GM10248 (cell line): ENCODE results near the gene PPM1F.
"Not testable (repeated sequence)": the region's sequence is repeated elsewhere in the genome, so short reads cannot be mapped to it uniquely, and the experiment has no call there.

Experiments
- CTCF ChIA-PET: fragments of 300-600 bp; sonication (Branson Sonifier 250); formaldehyde crosslinking; extraction: SDS; loops from one replicate; lab custom pipeline; 2021; ENCODE audit warnings: antibody characterized with exemption; lab: Yijun Ruan, JAX
- POLR2A ChIA-PET: fragments of 350-650 bp; sonication (Branson Sonifier 250); formaldehyde crosslinking; extraction: SDS; loops from one replicate; lab custom pipeline; 2020; ENCODE audit warnings: antibody characterized with exemption; lab: Yijun Ruan, JAX
- DNase-seq: peaks from one replicate; pipeline ENCODE4 v3.0.0; 2012; ENCODE audit errors: extremely low spot score
- TF ChIP-seq, protein P1 (sequence below): IDR thresholded peaks from 2 replicates; pipeline ENCODE4 v1.5.1; 2012; ENCODE audit warnings: mild to moderate bottlenecking, low read depth; ENCODE audit errors: extremely low read depth, missing control alignments, control extremely low read depth

PPM1F gene

DNA sequence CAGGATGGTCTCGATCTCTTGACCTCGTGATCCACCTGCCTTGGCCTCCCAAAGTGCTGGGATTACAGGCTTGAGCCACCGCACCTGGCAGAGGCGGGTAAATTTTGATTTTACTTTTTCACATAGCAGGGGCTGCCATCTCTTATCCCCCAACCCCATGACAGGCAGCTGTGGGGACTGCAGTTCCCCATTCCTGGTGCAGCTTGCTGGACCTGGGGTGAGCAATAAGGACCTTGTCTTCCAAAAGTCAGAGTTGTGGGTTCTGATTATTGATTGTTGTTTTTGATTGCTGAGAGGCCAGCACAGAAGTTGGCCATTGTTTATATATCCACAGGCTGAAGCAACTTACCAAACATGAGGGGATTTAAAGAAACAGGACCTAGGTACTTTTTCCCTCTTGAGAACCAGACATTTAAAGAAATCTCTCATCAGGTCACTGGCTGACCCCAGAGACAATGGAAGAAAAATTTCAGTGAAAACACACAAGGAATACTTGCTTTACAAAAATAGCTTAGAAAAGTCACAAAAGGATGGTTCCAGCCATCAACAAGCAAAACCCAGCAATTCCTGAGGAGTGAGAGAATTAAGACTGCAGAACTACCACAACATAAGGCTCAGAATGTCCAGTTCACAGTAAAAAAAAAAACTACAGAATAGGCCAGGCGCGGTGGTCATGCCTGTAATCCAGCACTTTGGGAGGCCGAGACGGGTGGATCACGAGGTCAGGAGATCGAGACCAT, 63.2 kb downstream of the PPM1F start:
- TF ChIP-seq, protein P1, sequence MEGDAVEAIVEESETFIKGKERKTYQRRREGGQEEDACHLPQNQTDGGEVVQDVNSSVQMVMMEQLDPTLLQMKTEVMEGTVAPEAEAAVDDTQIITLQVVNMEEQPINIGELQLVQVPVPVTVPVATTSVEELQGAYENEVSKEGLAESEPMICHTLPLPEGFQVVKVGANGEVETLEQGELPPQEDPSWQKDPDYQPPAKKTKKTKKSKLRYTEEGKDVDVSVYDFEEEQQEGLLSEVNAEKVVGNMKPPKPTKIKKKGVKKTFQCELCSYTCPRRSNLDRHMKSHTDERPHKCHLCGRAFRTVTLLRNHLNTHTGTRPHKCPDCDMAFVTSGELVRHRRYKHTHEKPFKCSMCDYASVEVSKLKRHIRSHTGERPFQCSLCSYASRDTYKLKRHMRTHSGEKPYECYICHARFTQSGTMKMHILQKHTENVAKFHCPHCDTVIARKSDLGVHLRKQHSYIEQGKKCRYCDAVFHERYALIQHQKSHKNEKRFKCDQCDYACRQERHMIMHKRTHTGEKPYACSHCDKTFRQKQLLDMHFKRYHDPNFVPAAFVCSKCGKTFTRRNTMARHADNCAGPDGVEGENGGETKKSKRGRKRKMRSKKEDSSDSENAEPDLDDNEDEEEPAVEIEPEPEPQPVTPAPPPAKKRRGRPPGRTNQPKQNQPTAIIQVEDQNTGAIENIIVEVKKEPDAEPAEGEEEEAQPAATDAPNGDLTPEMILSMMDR = no peak
- POLR2A ChIA-PET = no interaction called here
- CTCF ChIA-PET = no interaction called here
- DNase-seq = no peak

DNA sequence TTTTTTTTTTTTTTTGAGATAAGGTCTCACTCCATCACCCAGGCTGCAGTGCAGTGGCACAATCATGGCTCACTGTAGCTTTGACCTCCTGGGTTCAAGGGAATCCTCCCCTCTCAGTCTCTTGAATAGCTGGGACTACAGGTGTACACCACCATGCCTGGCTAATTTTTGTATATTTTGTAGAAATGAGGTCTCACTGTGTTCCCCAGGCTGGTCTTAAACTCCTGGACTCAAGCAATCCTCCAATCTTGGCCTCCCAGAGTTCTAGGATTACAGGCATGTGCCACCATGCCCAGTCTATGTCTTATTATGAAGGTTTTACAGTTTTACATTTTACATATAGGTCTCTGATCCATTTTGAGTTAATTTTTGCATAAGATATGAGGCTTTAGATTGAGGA, 64.8 kb downstream of the PPM1F start:
- ChIA-PET POLR2A (no interaction called here), CTCF (interaction anchor here (0.6 kb wide), 1 partner anchor 84 kb away, joined by 3 read pairs; no protein-coding TSS in a partner anchor)
- DNase-seq = no peak
- TF ChIP-seq, protein P1 = no peak

DNA sequence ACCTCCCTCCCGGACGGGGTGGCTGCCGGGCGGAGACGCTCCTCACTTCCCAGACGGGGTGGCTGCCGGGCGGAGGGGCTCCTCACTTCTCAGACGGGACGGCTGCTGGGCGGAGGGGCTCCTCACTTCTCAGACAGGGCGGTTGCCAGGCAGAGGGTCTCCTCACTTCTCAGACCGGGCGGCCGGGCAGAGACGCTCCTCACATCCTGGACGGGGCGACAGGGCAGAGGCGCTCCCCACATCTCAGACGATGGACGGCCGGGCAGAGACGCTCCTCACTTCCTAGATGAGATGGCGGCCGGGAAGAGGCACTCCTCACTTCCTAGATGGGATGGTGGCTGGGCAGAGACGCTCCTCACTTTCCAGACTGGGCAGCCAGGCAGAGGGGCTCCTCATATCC, 68.7 kb downstream of the PPM1F start:
- DNase-seq, POLR2A ChIA-PET, CTCF ChIA-PET: not testable (repeated sequence)

DNA sequence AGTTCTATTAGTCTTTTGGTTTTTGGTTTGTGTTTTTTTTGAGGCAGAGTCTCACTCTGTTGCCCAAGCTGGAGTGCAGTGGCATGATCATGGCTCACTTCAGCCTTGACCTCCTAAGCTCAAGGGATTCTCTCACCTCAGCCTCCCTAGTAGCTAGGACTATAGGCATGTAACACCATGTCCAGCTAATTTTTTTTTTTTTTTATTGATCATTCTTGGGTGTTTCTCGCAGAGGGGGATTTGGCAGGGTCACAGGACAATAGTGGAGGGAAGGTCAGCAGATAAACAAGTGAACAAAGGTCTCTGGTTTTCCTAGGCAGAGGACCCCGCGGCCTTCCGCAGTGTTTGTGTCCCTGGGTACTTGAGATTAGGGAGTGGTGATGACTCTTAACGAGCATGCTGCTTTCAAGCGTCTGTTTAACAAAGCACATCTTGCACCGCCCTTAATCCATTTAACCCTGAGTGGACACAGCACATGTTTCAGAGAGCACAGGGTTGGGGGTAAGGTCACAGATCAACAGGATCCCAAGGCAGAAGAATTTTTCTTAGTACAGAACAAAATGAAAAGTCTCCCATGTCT, 69.8 kb downstream of the PPM1F start:
- CTCF ChIA-PET = interaction anchor here (1.0 kb wide), 1 partner anchor 70 kb away, joined by 3 read pairs; the partner anchor contains the start of gene PPM1F
- POLR2A ChIA-PET, DNase-seq: not testable (repeated sequence)

DNA sequence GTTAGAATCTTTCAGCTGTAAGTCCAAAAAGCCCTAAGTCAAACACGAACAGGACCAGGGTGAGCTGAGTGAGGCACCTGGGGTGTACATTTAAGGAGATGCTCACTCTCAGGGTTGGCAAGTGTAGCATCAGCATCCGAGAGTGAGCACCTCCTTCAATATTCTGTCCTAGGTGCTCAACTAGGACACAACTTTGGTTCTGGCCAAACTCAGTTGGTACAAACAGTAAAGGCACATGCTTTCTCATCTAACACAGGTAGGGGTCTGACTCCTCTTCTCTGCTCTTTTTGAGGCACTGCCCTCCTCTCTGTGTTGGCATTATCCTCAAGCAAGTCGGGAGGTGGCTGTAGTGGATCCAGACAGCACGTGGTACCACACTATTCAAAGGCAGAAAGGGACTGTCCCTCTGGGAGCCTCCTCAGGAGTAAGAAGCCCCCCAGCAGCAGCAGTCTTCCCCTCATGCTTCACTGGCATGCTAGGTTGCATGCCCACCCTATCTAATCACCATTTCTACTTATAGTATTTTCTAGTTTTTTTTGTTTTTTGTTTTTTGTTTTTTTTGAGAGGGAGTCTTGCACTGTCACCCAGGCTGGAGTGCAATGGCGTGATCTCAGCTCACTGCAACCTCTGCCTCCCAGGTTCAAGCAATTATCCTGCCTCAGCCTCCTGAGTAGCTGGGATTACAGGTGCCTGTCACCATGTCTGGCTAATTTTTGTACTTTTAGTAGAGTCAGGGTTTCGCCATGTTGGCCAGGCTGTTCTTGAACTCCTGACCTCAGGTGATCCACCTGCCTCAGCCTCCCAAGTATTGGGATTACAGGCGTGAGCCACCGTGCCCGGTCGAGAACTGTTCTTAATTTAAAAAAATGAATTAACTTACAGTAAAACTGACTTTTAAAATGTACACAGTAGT, 70.6 kb downstream of the PPM1F start:
- no peak for DNase-seq
- CTCF ChIA-PET = interaction anchor here (1.0 kb wide), 1 partner anchor 70 kb away, joined by 3 read pairs; the partner anchor contains the start of gene PPM1F
- POLR2A ChIA-PET = no interaction called here
- TF ChIP-seq, protein P1 = no peak

DNA sequence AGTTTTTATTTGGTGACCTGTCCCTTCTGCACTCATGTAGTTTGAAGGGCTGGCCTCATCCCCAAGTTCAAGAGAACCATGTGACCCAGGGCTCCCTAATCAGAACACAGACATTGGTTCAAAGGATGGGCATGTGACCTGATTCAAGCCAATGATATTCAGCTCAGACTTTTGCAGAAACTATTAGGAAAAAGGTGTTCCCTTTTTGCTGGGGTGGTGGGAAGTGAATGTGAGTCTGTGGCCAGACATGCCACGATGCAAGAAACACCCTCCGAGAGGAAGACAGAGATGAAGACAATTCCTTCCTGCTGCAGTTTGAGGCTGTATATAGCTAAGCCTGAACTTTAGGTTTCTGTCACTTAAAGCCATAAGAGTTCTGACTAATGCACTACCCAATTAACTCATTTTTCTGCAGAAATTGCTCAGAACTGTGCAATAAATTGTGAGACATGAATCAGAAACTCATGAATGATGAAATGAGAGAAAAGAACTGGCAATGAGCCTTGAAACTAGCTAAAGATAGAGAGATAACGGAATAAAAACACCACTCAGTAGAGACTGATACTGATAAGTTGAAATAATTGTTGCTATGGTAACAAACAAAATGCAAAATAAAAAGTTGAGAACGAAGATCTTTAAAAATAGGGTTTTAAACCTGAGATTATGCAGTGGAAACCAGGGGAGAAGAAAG, 76.0 kb downstream of the PPM1F start:
- ChIA-PET CTCF (no interaction called here), POLR2A (interaction anchor here (0.6 kb wide), 1 partner anchor 99 kb away, joined by 7 read pairs; no protein-coding TSS in a partner anchor)
- no peak for DNase-seq
- TF ChIP-seq, protein P1 = no peak

DNA sequence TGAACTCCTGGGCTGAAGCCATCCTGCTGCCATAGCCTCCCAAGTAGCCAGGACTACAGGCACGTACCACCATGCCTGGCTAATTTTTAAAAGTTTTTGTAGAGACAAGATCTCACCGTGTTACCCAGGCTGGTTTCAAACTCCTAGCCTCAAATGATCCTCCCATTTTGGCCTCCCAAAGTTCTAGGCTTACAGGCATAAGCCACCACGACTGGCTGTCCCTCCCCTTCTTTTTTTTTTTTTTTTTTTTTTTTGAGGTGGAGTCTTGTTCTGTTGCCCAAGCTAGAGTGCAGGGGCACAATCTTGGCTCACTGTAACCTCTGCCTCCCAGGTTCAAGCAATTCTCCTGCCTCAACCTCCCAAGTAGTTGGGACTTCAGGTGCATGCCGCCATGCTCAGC, 77.7 kb downstream of the PPM1F start:
- DNase-seq = not testable (repeated sequence)

More for the DNA sequence above, 77.7 kb downstream of the PPM1F start:
- POLR2A ChIA-PET, CTCF ChIA-PET: not testable (repeated sequence)
